Stomach (tissue), 9 donors: ENCODE data around the gene PRICKLE1. TPM values are rescaled to one million over a fixed set of nuclear protein-coding genes. Genes with fewer than 3 reads are reported as not detected.

Source experiments
- DNase-seq, 2 donors: peaks; one replicate each; pipeline versions ENCODE4 v3.0.0 to v3.0.0-alpha.2; 2013 to 2019
- H3K27ac ChIP-seq, 5 donors: fragments of 200-600 bp in 4 of 5; sonication (generic) in 4 of 5; one replicate each; pipeline ENCODE4 v1.5.1; 2013 to 2019; ENCODE audit warnings: mild to moderate bottlenecking in 1 of 5, moderate library complexity in 1 of 5
- H3K27me3 ChIP-seq, 3 donors: fragments of 200-600 bp; sonication (generic); one replicate each; pipeline ENCODE4 v1.5.1; 2017 to 2019; ENCODE audit warnings: mixed run types in 1 of 3
- H3K36me3 ChIP-seq, 4 donors: fragments of 200-600 bp; sonication (generic); 1 replicate in 3 of 4; 2 replicates in 1 of 4; pipeline ENCODE4 v1.5.1; 2016 to 2019
- H3K4me1 ChIP-seq, 4 donors: fragments of 200-600 bp; sonication (generic); one replicate each; pipeline ENCODE4 v1.5.1; 2016 to 2019
- H3K4me3 ChIP-seq, 4 donors: fragments of 200-600 bp; sonication (generic) in 3 of 4; one replicate each; pipeline ENCODE4 v1.5.1; 2016 to 2019; ENCODE audit warnings: mild to moderate bottlenecking in 1 of 4
- H3K9me3 ChIP-seq, 4 donors: fragments of 200-600 bp; sonication (generic); one replicate each; pipeline ENCODE4 v1.5.1; 2016 to 2019
- CTCF ChIP-seq, 7 experiments: fragments of 450-650 bp in 4 of 7; fragments of 200-600 bp in 3 of 7; sonication (generic) in 3 of 7; IDR thresholded peaks; one replicate each; pipeline ENCODE4 v1.5.1; 2016 to 2019; ENCODE audit warnings: antibody characterized with exemption in 7 of 7, control low read depth in 2 of 7, mild to moderate bottlenecking in 1 of 7
- EP300 ChIP-seq: sonication (generic); formaldehyde crosslinking; IDR thresholded peaks from one replicate; pipeline ENCODE4 v1.6.1; 2017; ENCODE audit warnings: antibody characterized with exemption
- POLR2A ChIP-seq, 4 donors: fragments of 450-650 bp; IDR thresholded peaks; one replicate each; pipeline ENCODE4 v1.6.1; 2016; ENCODE audit warnings: antibody characterized with exemption in 4 of 4, control low read depth in 2 of 4, mild to moderate bottlenecking in 1 of 4, moderate library complexity in 1 of 4
- POLR2AphosphoS5 ChIP-seq, 3 donors: sonication (generic); formaldehyde crosslinking; IDR thresholded peaks; one replicate each; pipeline ENCODE4 v1.6.1; 2016; ENCODE audit warnings: antibody characterized with exemption in 3 of 3
- WGBS, 5 donors: extraction: QIAGEN DNeasy Blood & Tissue Kit in 3 of 5; methylation state at CpG; one replicate each; pipeline versions ENCODE4 v1.1.5 to v1.1.7; 2013 to 2018; 5-methylcytosine and 5-hydroxymethylcytosine counted together
- intact Hi-C: fragments of 100-400 bp; cut with DNase I; formaldehyde crosslinking; loops from one replicate; pipeline ENCODE4 v1.15.1; 2023; ENCODE audit warnings: low total_unique reads
- polyA plus RNA-seq, 3 donors: library from polyadenylated mRNA; stranded (reverse); fragments of 200-250 nt; gene quantifications; one replicate each; pipeline ENCODE4 v1.2.3, GENCODE V29; 2013
- total RNA-seq, 5 donors: library from RNA; depleted of rRNA; stranded (reverse); fragments of >200 nt; gene quantifications; one replicate each; pipeline versions ENCODE4 v1.1.0 to v1.2.3, GENCODE V29; 2014 to 2016
- donor health status: healthy with polysubstance abuse.
- donor health status: Bipolar disorder and iron deficiency.
- donor health status: healthy.

Gene PRICKLE1
- total and polyA plus RNA-seq, 8 donors, result 0.80 to 15.1 (median 2.9) TPM

GRCh38 chr12:42450248-42450647 is 139.3 kb downstream of the PRICKLE1 start:
- Histone ChIP-seq H3K4me1 (peaks cover 0 to 14% (median 0%) of the 10 kb centered on the region in 4 donors), H3K27me3 (no peaks in the 10 kb centered on the region), H3K9me3 (no peaks in the 10 kb centered on the region), H3K27ac (no peak overlapping the region), H3K36me3 (peaks cover 0 to 38% (median 31%) of the 10 kb centered on the region in 4 donors), H3K4me3 (no peak overlapping the region)
- no peak for DNase-seq
- intact Hi-C loops, result no loop called here
- TF ChIP-seq EP300 (no peak), POLR2AphosphoS5 (IDR thresholded peaks at IDR 0.05) (no peak), CTCF (IDR thresholded peaks at IDR 0.05) (no peak)
- 61 to 83% (median 75%) methylated on average over 2 of the region's 2 CpGs for WGBS, 5 donors

- Histone ChIP-seq H3K4me3 (no peak overlapping the region), H3K9me3 (peaks cover 0 to 4% (median 2%) of the 10 kb centered on the region in 4 donors), H3K36me3 (peaks cover 0 to 52% (median 40%) of the 10 kb centered on the region in 4 donors), H3K27ac (no peak overlapping the region), H3K4me1 (peaks cover 0 to 14% (median 0%) of the 10 kb centered on the region in 4 donors), H3K27me3 (no peaks in the 10 kb centered on the region)
- intact Hi-C loops, result no loop called here
- 95 to 98% (median 97%) methylated on average over 9 of the region's 9 CpGs for WGBS, 5 donors
- no peak for DNase-seq
- no peak for TF ChIP-seq POLR2AphosphoS5 (IDR thresholded peaks at IDR 0.05)
- no peak for TF ChIP-seq EP300
- TF ChIP-seq CTCF (IDR thresholded peaks at IDR 0.05), result no peak
- no peak for TF ChIP-seq POLR2A (IDR thresholded peaks at IDR 0.05)
Measured at GRCh38 chr12:42448841-42449240, 140.7 kb downstream of the PRICKLE1 start.

GRCh38 chr12:42447371-42447786 is 142.2 kb downstream of the PRICKLE1 start:
- intact Hi-C loops, result no loop called here
- peak in 1 of 2 donors; percentile 17 for DNase-seq
- no peaks in the 10 kb centered on the region for H3K27me3 ChIP-seq
- H3K27ac ChIP-seq, result no peak overlapping the region
- WGBS, 5 donors, result 46 to 70% (median 57%) methylated on average over 3 of the region's 3 CpGs
- H3K36me3 ChIP-seq, result peaks cover 4 to 67% (median 54%) of the 10 kb centered on the region in 4 donors
- H3K4me3 ChIP-seq, result no peak overlapping the region
- TF ChIP-seq POLR2AphosphoS5 (IDR thresholded peaks at IDR 0.05) (no peak), CTCF (IDR thresholded peaks at IDR 0.05) (no peak), POLR2A (IDR thresholded peaks at IDR 0.05) (no peak), EP300 (no peak)
- peaks cover 0 to 14% (median 0%) of the 10 kb centered on the region in 4 donors for H3K4me1 ChIP-seq
- peaks cover 0 to 9% (median 3%) of the 10 kb centered on the region in 4 donors for H3K9me3 ChIP-seq

GRCh38 chr12:42446761-42447160 is 142.8 kb downstream of the PRICKLE1 start:
- no peak overlapping the region for H3K4me3 ChIP-seq
- WGBS, 5 donors, result 27 to 49% (median 34%) methylated on average over 6 of the region's 6 CpGs
- H3K27me3 ChIP-seq, result no peaks in the 10 kb centered on the region
- no peak overlapping the region for H3K27ac ChIP-seq
- H3K4me1 ChIP-seq, result peaks cover 0 to 14% (median 0%) of the 10 kb centered on the region in 4 donors
- no peak for DNase-seq
- H3K36me3 ChIP-seq, result peaks cover 8 to 73% (median 59%) of the 10 kb centered on the region in 4 donors
- H3K9me3 ChIP-seq, result peaks cover 0 to 9% (median 3%) of the 10 kb centered on the region in 4 donors
- TF ChIP-seq POLR2A (IDR thresholded peaks at IDR 0.05), result no peak
- no peak for TF ChIP-seq EP300
- no peak for TF ChIP-seq POLR2AphosphoS5 (IDR thresholded peaks at IDR 0.05)
- no peak for TF ChIP-seq CTCF (IDR thresholded peaks at IDR 0.05)
- intact Hi-C loops, result no loop called here
